Erythroblast (primary cell): Measurements from ENCODE around the gene PLPP7.

ENCODE experiments used
- GATA1 ChIP-seq: IDR thresholded peaks from 2 replicates; pipeline ENCODE4 v1.6.1; 2011; ENCODE audit warnings: low read depth, mild to moderate bottlenecking, control low read depth, low read length, moderate library complexity
- POLR2A ChIP-seq: IDR thresholded peaks from 2 replicates; pipeline ENCODE4 v1.6.1; 2011; ENCODE audit warnings: mild to moderate bottlenecking, low read length

- TF ChIP-seq POLR2A (no peak), GATA1 (no peak)
Observed at GRCh38 chr9:131291795-131292315, 2.3 kb downstream of the PLPP7 start.
